NCI-H69 (cell line): ENCODE results near the gene RESF1.
A peak's percentile ranks its signal among the peaks of the same experiment; 100 is the strongest.
"Not testable (repeated sequence)": the region's sequence is repeated elsewhere in the genome, so short reads cannot be mapped to it uniquely, and the experiment has no call there.

Source experiments
- DNase-seq: peaks from one replicate; lab custom pipeline; 2025; lab: John Stamatoyannopoulos, UW

RESF1 gene, protein sequence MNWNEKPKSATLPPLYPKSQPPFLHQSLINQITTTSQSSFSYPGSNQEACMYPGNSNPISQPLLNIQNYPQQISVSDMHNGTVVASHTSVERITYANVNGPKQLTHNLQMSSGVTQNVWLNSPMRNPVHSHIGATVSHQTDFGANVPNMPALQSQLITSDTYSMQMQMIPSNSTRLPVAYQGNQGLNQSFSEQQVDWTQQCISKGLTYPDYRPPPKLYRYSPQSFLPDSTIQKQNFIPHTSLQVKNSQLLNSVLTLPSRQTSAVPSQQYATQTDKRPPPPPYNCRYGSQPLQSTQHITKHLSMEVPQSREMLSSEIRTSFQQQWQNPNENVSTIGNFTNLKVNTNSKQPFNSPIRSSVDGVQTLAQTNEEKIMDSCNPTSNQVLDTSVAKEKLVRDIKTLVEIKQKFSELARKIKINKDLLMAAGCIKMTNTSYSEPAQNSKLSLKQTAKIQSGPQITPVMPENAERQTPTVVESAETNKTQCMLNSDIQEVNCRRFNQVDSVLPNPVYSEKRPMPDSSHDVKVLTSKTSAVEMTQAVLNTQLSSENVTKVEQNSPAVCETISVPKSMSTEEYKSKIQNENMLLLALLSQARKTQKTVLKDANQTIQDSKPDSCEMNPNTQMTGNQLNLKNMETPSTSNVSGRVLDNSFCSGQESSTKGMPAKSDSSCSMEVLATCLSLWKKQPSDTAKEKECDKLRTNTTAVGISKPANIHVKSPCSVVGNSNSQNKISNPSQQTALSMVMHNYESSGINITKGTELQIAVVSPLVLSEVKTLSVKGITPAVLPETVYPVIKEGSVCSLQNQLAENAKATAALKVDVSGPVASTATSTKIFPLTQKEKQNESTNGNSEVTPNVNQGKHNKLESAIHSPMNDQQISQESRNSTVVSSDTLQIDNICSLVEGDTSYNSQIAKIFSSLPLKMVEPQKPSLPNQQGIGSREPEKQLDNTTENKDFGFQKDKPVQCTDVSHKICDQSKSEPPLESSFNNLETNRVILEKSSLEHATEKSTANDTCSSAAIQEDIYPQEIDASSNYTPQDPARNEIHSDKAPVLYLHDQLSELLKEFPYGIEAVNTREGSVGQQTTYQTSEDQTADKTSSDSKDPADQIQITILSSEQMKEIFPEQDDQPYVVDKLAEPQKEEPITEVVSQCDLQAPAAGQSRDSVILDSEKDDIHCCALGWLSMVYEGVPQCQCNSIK (N-terminal part only)

DNA sequence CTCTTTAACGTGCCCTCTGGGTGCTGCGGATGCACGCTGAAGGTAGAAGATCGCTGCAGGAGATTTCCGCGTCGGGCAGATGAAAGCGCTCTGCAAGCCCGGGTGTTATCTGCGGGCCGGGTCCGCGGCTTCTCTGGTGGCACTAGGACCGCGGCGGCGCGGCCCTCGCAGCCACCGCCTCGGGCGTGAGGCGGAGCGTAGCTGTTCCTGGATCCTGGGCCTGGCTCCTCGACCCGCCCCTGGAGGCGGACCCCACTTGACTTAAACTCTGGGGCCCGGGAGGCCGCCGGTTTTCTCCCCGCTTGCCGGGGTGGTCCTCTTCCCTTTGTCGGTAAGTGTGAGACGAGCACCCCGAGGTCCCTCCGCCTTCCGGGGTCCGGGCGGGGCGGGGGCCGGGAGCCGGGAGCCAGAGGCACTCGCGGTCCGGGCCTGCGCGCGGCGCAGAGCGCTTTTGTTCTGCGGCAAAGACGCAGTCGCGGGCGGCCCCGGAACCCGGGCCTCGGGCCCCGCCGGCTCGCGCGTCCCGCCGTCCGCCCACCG, at the start of gene RESF1:
Gene RESF1 (plus strand): TSS at position 255 of the 540 bp plus-strand sequence. CDS start 21,541 bp downstream, outside the sequence.
- peak; percentile 100 for DNase-seq

DNA sequence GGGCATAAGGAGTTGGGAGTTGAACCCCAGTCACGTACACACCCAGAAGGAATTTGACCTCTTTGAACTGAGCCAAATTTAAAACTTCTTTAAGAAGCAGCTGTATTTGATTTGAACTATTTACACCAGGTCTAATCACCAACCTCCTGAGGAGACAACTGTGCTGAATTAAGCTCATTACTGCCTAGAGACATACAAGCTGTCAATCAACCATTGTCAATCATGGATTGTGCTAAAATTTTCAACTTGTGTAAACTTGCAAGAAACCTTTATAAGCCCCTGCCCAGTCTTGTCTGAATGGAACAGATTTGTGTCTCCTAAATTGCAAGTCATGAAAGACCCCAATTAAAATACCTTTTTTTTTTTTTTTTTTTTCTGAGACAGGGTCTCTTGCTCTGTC, 44.3 kb upstream of the RESF1 start:
- peak; percentile 64 for DNase-seq

DNA sequence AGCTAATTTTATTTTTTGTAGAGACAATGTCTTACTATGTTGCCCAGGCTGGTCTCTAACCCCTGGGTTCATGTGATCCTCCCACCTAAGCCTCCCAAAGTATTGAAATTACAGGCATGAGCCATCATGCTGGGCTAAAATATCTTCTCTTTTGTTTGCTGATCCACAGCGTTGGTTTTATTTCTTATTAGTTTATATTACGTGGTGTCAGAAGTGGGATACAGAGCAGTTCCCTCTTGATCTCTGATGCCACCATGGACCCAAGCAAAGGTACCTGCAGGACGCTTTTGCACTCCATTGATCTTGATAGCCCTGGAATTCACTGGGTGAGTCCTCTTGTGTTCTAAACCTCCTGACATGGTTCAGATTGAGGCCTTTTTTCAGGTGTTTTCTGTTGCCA, 43.8 kb upstream of the RESF1 start:
- DNase-seq, result no peak

DNA sequence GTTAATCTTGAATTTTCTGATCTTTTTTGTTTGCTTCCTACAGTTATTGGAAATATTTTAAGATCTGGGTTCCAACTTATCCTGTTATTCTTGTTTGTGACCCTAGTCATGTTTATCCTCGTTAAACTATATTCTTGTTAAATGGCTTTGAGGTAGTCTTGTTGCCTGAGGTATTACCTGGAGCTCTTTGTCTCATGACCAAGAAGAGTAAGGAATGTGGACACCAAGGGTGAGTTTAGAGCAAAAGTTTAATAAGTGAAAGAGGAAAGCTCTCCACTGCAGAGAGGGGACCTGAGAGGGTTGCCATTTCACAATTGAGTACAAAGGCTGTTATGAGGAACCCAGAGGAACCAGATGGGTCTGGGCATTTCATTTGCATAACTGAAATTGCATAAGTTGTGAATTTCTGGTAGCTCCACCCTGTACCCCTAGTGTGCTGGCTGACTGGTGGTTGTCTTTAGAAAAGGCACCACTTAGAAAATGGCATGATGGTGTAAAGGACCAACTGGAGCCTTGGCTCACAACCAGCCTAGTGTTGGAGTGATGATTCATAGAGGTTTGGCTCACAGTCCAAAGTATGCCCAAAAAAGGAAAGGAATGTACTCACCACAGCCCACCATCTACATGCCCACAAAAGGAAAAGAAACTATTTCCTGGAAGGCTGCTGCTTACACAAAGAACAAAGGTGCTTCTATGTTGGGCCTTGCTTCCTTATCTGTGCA, 36.7 kb upstream of the RESF1 start:
- DNase-seq, result peak; percentile 51

DNA sequence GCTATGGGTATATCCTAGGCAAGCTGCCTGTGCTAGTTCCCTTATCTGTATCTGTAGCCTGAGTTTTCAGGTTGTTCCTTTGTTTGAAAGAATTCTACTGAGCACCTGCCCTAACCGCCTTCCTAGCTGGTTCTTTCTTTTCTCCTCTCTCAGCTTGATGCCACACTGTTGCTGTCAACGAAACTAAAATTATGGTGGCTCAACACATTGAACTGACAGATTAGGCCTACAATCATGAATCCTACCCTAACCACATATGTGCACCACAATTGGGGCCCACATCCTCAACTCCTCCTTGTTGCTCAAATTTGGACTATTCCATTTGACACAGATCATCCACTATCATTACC, 36.2 kb upstream of the RESF1 start:
- DNase-seq, result no peak

DNA sequence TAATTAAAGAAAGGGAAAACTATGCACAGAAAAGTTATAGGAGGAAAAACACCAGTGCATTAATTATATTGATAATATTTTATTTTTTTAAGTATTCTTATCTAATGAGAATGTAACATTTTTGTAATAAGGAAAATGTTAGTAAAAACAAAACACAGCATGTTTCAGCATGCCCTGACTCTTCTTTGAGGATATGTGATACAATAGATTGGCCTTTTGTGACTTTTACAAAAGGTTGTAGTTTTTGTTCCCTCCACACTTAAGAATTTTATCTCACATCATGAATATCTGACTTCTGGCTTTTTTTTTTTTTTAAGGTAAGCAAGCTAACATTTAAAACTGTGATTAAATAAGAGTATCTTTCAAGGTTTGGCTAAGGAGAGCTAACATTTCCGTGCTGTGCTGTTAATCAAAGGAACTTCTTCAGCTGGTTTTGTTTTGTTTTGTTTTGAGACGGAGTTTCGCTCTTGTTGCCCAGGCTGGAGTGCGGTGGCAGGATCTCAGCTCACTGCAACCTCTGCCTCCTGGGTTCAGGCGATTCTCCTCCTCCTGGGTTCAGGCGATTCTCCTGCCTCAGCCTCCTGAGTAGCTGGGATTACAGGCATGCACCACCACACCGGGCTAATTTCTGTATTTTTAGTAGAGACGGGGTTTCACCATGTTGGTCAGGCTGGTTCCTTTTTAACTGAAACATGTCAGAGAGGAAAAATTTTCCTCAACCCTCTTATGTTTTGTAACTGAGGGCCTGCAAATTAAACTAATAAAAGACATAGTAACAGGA, 30.8 kb upstream of the RESF1 start:
- no peak for DNase-seq

DNA sequence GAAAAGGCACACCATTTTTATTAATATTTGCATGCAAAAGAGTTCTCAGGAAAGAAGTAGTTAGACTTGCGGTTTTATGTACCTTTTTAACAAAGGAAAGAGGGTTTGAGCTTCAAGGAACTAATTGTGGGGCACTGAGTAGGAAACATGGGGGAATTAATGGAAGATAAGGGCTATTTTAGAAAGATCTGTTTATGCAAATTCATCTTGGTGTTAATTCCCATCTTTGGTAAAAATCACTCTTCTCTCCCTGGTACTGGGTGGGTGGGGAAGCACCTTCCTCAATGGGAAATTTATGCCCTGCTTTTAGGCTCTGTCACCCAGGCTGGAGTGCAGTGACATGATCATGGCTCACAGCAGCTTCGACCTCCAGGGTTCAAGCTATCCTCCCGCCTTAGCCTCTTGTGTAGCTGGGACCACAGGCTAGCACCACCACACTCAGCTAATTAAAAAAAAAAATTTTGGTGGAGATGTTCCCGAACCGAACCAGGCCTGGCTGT, 30.1 kb upstream of the RESF1 start:
- DNase-seq, result no peak

DNA sequence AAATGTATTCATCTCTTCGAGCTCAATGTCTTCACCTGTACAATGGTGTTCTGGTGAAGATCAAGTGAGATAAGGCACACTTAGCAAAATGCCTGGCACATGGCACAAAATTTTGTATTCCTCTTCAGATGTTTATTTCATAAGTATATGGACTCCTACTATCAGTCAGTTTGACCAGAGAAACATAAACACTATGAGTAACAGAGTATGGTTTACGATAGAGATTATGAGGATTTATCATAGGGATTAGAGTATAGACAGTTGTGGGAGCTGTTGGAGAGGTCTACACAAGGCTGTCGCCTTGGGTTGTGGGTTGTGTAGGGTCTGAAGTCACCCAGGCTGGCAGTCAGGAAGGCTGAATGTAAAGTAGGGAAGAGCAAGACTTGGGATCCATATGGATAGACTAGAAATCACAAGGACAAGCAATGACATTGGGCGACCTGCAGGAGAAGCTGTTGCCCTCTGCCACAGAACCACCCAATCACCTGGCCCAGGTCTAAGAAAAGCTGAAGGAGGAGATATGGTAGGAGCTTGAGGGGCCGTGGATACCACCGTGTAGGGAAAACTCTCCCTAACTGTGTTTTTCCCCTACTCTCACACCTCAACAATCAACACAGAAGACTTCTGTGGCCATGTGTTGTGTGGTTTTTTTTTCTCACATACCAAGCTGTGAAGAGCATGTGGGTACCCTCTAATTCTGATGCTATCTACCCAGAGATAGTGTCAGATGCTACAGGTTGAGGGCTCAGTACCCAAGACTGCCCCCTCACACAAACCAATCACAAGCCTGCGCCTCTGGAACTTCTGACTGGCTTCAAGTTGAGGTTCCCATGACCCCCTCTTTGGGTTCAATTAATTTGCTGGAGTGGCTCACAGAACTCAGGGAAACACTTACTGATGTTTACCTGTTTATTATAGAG, 27.2 kb upstream of the RESF1 start:
- no peak for DNase-seq

DNA sequence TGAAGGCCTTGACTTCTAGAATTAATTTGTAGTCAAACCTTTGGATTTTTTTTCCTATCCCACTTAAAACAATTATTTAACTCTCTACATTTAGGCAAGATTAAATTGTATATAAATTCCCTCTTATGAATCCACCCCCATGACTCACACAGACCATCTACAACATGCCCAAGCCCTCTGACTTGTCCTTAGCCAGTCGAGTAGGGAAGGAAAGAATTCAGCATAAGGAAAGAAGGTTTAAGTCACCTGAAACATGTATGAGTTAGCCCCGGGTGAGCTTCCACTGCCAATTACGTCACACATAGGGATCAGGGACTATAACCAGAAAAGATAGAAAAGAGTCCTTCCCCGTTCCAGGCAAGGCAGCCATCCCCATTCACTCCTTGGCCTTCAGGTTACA, 14.9 kb upstream of the RESF1 start:
- no peak for DNase-seq

DNA sequence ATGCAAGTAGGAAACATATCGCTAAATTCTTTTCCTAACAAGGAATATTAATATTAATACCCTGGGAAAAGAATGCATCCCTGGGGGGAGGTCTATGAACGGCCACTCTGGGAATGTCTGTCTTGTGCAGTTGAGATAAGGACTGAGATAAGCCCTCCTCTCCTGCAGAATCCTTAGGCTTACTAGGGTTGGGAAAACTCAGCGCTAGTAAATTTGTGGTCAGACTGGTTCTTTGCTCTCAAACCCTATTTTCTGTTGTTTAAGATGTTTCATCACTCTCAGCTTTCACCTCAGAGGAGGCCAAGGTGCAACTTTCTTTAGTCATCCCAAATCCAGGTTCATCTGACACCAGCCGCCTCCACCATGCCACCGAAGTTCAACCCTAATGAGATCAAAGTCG, 11.2 kb upstream of the RESF1 start:
- DNase-seq, result no peak

DNA sequence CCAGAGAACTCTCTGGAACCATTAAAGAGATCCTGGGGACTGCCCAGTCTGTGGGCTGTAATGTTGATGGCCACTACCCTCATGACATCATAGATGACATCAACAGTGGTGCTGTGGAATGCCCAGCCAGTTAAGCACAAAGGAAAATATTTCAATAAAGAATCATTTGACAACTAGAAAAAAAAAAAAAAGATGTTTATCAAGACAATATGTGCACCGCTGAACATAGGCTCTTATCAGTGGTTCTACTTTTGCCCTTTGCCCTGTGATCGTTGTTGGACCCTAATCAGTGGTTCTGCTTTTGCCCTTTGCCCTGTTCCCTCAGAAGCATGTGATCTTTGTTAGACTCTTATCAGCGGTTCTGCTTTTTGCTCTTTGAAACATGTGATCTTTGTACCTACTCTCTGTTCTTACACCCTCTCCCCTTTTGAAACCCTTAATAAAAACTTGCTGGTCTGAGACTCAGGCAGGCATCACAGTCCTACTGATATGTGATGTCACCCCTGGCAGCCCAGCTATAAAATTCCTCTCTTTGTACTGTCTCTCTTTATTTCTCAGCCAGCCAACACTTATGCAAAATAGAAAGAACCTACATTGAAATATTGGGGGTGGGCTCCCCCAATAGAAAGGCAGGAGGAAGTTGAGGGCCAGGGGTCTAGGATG, 10.4 kb upstream of the RESF1 start:
- DNase-seq, result not testable (repeated sequence)

DNA sequence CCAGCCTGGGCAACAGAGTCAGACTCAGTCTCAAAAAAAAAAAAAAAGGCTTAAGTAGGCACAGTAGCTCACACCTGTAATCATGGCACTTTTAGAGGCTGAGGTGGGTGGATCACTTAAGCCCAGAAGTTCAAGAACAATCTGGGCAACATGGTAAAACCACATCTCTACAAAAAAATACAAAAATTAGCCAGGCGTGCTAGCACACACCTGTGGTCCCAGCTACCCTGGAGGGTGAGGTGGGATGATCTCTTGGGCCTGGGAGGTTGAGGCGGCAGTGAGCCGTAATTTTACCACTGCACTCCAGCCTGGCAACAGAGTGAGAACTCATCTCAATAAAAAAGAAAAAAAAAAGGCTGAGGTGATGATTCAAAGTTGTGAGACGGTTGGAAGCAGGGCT, 9.1 kb upstream of the RESF1 start:
- no peak for DNase-seq

DNA sequence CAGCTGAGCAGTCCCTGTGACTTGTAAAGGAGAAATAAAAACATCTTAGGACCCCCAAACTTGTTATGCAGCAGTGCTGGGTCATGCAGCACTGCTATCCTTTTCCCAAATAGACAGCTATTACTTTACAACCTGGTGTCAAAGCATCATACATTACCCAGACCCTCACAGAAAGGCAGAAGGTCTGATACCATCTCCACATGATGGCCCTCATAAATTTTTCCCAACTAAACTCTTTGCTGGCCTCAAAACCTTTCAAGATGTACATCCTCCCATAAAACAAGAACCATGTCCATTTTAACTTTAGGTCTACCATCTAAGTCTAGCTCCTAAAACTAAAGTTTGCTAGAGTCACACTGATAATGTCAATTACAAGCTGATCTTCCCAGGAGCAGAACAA, 8.7 kb upstream of the RESF1 start:
- no peak for DNase-seq

DNA sequence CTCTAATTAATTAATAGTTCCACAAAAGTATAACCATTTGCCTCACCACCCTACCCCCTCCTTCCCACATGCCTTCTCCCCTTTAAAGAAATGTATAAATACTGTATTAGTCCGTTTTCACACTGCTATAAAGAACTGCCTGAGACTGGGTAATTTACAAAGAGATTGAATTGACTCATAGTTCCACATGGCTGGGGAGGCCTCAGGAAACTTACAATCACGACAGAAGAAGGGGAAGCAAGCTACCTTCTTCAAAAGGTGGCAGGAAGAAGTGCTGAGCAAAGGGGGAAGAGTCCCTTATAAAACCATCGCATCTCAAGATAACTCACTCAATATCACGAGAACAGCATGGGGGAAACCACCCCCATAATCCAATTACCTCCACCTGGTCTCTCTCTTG, 8.2 kb upstream of the RESF1 start:
- DNase-seq, result no peak

DNA sequence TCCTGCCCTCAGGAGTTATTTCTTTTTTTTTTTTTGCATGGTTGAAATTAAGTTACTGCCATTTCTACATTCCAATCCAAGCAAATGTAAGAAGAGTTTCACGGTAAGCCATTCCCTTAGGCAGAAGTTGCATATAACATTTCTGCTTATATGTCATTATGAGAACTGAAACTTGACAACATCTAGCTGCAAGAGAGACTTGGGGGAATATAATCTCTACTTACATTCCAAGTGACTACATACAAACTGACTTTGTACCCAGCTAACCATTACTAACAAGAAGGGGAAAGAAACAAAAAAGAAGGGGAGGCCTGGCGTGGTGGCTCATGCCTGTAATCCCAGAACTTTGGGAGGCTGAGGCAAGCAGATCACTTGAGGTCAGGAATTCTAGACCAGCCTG, 7.3 kb upstream of the RESF1 start:
- no peak for DNase-seq

DNA sequence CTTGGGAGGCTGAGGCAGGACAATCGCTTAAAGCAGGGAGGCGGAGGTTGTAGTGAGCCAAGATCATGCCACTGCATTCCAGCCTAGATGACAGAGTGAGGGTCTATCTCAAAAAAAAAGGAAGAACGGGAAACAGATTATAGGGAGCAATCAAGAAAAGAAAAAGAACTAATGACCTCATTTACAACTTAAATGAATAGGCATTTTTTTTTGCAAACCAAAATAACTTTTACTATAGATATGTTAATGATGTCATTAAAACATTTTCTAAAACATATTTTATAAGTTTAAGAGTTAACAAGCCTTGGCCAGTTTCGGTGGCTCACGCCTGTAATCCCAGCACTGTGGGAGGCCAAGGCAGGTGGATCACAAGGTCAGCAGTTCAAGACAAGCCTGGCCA, 6.8 kb upstream of the RESF1 start:
- no peak for DNase-seq

DNA sequence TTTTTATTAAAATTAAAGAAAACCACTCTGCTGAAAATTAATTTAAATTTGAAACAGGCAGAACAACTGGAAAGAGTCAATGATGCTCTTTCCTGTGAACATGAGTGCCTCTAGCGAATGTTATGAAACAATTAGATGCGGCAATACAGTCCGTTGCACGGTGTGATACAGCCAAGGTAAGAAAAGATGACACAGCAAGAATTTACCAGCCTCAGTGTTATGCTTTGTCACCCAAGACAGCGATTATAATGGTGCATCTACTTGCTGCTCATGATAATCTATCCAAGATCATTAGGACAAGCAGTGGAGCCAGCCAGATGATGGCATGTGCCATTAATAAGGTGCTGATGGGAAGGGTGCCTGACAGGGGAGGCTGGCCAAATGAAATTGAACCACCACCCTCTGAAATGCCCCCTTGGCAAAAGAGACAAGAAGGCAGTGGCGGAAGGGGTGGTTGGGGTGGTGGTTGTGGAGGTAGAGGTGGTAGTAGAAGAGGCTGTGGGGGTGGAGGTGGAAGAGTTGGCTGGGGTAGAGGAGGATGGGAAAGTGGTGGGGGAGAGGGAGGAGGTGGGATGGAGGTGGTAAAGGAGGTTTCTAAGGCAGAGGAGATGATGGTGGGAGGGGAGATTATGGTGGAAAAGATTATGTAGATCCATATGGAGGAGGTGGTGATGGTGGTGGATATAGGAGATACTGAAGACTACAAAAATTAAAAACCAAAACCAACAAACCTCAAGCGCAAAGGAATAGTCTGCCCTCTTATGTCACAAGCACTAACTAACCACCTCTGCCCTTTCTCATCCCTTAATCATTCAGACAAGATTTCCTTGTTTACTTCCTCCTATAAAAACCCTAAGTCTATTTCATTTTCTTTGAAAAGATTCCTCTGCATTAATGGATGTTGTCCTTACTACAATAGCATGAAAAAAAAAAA, 4.0 kb upstream of the RESF1 start:
- no peak for DNase-seq
